GM21529 (cell line): ENCODE data around the gene ALKBH6.
"Not testable (repeated sequence)": the region's sequence is repeated elsewhere in the genome, so short reads cannot be mapped to it uniquely, and the experiment has no call there.

Source experiments
- ATAC-seq: cut with Tn5 transposase; IDR thresholded peaks from one replicate; pipeline ENCODE4 v1.9.1; 2021; ENCODE audit not compliant: unreplicated experiment

The ALKBH6 gene

GRCh38 chr19:36014012-36014924 is at the start of gene ALKBH6:
ALKBH6 (minus strand) TSS chr19:36014213; CDS start chr19:36013397, 816 bp downstream.
- peak; percentile 93 for ATAC-seq

DNA sequence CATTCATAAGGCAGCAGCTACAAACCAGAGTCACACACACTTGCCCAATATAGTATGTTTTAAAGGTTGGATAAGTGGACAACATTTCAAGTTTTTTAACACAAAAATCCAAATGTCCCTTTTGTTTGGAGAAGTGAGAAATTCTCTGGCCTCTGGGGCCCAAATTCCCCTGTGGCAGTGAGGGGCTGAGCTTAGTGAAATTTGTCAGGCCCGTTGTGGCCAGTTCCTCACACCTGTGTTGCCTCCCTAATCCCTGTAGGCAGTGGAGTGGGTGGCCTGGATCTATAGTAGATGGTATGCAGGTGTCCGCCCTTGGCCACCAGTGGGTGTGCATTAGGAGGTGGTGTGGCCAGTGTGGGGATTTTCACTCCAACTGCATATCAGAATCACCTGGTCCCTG is 47.4 kb upstream of the ALKBH6 start:
- no peak for ATAC-seq

DNA sequence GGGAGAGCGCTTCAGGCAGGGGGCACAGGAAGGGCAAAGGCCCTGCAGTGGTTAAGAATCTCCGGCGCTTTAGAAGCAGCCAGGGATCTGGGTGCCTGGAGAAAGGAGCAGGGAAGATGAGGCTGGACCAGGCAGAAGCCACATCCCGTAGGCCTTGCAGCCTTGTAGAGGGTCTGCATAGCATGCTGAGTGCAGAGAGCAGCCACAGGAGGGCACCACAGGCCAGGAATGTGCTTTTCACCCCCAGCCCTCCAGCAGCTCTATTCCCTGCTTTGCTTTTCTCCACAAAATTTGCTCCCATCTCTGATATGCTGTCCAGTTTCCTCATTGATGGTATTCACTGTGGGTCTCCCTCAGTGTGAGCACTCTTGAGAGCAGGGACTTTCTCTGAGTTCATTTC is 46.4 kb upstream of the ALKBH6 start:
- no peak for ATAC-seq

- ATAC-seq: no peak
Measured at GRCh38 chr19:36059180-36059910, 45.3 kb upstream of the ALKBH6 start.

GRCh38 chr19:36058481-36059179 is 44.6 kb upstream of the ALKBH6 start:
- ATAC-seq: no peak

- peak; percentile 70 for ATAC-seq
Measured at GRCh38 chr19:36054733-36055686, 41.0 kb upstream of the ALKBH6 start, which contains the start of gene WDR62. WDR62 (plus strand) TSS chr19:36054897; CDS start chr19:36054972, 75 bp downstream.

GRCh38 chr19:36054119-36054732 is 40.2 kb upstream of the ALKBH6 start, which contains the start of gene THAP8:
THAP8 (minus strand) TSS chr19:36054285; CDS start chr19:36054217, 68 bp downstream.
- ATAC-seq: peak; percentile 77

- ATAC-seq: no peak
Measured at GRCh38 chr19:36051637-36052036, 37.6 kb upstream of the ALKBH6 start.

DNA sequence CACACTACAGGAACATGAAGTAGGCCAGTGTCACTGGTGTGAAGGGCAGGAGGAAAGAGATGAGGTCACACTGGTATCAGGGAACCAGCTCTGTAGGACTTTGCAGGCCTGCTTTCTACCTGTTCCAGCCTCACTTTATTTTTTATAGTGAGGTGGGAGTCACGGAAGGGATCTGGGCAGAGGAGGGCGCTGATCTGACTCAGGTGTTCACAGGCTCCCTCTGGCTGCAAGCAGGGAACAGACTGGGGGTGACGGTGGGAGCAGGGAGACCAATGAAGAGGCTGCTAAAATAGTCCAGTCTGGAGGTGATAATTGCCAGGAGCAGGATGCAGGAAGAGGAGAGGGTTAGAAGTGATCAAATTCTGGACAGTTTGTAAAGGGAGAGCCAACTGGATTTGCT is 37.2 kb upstream of the ALKBH6 start:
- ATAC-seq: no peak

DNA sequence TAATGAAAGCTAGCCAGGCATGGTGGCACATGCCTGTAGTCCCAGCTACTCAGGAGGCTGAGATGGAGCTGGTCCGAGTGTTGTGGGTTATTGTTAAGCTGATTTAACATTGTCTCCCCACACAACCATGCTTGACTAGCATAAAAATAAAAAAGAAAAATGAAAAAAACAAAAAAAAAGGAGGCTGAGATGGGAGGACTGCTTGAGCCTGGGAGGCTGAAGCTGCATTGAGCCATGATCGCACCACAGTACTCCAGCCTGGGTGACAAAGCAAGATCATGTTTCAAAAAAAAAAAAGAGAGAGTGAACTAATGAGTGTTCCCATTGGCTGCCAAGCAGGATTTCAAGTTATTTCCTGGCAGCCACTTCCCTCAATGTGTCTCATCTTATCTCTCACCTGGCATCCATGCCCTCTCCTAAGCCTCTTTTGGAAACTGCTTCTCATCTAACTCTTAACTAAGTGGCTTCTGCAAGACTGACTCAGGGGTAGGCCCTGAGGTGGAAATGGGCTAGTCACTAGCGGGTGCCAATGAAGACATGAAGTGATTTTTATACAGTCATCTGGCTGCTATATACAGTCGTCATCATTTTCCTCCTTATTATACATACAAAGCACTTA is 35.2 kb upstream of the ALKBH6 start:
- ATAC-seq: no peak

GRCh38 chr19:36047835-36048234 is 33.8 kb upstream of the ALKBH6 start:
- no peak for ATAC-seq

DNA sequence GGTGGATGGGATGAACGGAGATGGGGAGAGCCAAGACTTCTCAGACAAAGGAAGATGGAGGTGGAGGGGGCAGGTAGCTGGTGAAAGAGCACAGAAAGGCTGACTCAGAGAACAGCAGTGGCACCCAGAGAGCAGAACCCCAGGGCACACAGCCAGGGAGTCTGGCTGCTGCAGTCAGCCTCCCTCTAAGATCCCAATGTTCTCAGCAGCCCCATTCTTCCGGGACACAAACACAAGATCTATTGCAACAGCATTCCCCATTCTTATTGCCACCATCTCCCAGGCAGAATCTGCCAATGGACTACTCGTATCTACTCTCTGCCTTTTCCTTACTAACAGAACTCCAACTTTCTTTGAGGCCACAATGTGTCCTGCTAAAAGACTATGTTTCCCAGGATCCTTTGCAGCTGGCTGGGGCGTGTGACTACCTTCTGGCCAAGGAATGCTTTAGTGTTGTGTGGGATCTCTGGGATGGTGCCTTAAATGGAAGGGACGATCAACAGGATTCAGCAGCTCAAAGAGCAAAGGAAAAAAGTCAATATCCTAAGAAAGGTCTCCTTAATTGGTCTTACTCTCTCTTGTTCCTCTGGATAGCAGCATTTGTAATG is 32.5 kb upstream of the ALKBH6 start:
- no peak for ATAC-seq

GRCh38 chr19:36043952-36044351 is 29.9 kb upstream of the ALKBH6 start:
- ATAC-seq: no peak

DNA sequence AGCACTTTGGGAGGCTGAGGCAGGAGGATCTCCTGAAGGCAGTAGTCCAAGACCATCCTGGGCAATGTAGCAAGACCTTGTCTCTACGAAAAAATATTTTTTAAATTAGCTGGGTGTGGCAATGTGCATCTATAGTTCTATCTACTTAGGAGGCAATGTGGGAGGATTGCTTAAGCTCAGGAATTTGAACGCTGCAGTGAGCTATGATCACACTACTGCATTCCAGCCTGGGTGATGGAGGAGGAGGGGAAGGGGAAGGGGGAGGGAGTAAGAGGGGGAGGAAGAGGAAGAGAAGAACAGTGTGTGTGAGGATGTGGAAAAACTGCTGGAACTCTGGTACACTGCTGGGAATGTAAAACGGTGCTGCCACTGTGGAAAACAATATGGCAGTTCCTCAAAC is 27.8 kb upstream of the ALKBH6 start:
- ATAC-seq: no peak

DNA sequence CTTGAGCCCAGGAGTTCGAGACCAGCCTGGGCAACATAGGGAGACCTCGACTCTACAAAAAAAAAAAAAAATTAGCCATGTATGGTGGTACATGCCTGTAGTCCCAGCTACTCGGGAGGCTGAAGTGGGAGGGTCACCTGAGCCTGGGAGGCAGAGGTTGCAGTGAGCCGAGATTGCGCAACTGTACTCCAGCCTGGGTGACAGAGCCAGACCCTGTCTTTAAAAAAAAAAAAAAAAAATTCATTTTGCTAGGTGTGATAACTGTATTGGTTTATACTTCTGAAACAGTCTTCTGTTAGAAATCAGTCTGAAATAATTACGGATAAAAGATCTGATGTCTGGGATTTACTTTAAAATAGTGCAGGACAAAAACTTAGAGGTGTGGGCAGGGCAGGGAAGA is 27.1 kb upstream of the ALKBH6 start:
- ATAC-seq: not testable (repeated sequence)

GRCh38 chr19:36040495-36040894 is 26.5 kb upstream of the ALKBH6 start:
- no peak for ATAC-seq

GRCh38 chr19:36032251-36033104 is 18.5 kb upstream of the ALKBH6 start, which contains the start of gene CLIP3:
CLIP3 (minus strand) TSS chr19:36032873; CDS start chr19:36032357, 516 bp downstream.
- no peak for ATAC-seq

GRCh38 chr19:36031308-36031707 is 17.3 kb upstream of the ALKBH6 start:
- no peak for ATAC-seq
